Measurements from ENCODE around the gene CACNA1S. TPM values are rescaled to one million over a fixed set of nuclear protein-coding genes. Genes with fewer than 3 reads are reported as not detected.

Gene CACNA1S
- total RNA-seq, 1 experiment from 2014 or later: not detected

DNA sequence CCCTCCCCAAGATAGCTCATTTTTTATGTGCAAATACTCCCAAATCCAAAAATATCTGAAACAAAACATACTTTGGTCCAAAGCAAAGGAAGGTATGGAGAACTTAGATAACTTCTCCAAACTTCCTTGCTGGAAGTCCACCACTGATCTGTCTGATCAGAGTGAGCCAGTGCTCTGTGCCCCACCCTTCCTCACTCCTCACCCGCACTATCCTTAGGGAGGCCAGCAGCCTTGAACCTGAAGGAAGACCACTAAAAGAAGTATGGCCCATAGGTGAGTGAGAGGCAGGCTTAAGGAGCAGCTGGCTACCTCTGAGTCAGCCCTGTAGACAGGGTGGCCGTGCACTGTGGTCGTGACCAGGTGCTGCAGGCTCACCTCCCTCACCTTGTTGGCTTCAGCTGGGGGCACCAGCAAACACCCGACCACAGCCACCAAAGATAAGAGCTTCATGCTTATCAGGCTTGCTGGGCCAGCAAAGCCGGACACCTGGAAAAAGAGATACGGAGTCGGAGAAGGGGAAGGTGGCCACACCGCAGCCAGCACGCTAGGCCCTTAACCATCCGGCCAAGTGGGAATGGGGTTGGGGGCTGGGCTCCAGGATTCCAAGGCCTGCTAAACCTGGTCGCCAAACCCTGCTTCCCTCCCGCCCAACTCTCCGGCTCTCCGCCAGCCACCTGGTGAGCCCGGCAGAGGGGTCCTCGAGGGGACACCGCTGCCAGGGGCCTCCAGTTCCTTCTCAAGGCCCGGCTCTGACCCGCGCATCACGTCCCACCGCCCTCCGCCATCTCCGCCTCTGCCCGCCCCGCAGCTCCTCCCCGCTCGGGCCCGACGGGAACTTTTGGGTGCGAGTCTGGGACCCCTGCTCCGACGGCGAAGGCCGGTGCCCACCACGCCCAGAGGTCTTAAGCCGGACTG lies 41.5 kb upstream of the CACNA1S start:
- CTCF ChIA-PET: no interaction called here
- Histone ChIP-seq H3K4me3 (ENCODE audit: low read depth in 2 of 2, low read length in 2 of 2) (peak overlapping the region; percentile 65 to 72), H3K27me3 (ENCODE audit: control insufficient read depth, insufficient read depth, low read length) (no peaks in the 10 kb centered on the region; the same call in 1 of the 2 replicates), H3K27ac (ENCODE audit: low read length) (peak overlapping the region; percentile 86), H3K36me3 (ENCODE audit: control insufficient read depth, insufficient read depth, low read length) (peaks cover 3% of the 10 kb centered on the region; the same call in 1 of the 2 replicates), H3K4me1 (ENCODE audit: control insufficient read depth, insufficient read depth, low read length) (peaks cover 11% of the 10 kb centered on the region), H3K9me3 (ENCODE audit: control insufficient read depth, insufficient read depth, low read depth, low read length) (no peaks in the 10 kb centered on the region)
- in situ Hi-C loops (cut with HindIII; ENCODE audit: low pct_unique_long_range_greater_than_20kb, low sequenced_read_pairs): no loop called here
- TF ChIP-seq, protein P1, sequence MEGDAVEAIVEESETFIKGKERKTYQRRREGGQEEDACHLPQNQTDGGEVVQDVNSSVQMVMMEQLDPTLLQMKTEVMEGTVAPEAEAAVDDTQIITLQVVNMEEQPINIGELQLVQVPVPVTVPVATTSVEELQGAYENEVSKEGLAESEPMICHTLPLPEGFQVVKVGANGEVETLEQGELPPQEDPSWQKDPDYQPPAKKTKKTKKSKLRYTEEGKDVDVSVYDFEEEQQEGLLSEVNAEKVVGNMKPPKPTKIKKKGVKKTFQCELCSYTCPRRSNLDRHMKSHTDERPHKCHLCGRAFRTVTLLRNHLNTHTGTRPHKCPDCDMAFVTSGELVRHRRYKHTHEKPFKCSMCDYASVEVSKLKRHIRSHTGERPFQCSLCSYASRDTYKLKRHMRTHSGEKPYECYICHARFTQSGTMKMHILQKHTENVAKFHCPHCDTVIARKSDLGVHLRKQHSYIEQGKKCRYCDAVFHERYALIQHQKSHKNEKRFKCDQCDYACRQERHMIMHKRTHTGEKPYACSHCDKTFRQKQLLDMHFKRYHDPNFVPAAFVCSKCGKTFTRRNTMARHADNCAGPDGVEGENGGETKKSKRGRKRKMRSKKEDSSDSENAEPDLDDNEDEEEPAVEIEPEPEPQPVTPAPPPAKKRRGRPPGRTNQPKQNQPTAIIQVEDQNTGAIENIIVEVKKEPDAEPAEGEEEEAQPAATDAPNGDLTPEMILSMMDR (IDR thresholded peaks at IDR 0.05): no peak
- TF ChIP-seq TCF7L2 (IDR thresholded peaks at IDR 0.05; ENCODE audit: low read depth, low read length): no peak
- no peak for TF ChIP-seq SIN3A (IDR thresholded peaks at IDR 0.05; ENCODE audit: borderline replicate concordance, insufficient read depth, low read depth, low read length)
- TF ChIP-seq, protein P2, sequence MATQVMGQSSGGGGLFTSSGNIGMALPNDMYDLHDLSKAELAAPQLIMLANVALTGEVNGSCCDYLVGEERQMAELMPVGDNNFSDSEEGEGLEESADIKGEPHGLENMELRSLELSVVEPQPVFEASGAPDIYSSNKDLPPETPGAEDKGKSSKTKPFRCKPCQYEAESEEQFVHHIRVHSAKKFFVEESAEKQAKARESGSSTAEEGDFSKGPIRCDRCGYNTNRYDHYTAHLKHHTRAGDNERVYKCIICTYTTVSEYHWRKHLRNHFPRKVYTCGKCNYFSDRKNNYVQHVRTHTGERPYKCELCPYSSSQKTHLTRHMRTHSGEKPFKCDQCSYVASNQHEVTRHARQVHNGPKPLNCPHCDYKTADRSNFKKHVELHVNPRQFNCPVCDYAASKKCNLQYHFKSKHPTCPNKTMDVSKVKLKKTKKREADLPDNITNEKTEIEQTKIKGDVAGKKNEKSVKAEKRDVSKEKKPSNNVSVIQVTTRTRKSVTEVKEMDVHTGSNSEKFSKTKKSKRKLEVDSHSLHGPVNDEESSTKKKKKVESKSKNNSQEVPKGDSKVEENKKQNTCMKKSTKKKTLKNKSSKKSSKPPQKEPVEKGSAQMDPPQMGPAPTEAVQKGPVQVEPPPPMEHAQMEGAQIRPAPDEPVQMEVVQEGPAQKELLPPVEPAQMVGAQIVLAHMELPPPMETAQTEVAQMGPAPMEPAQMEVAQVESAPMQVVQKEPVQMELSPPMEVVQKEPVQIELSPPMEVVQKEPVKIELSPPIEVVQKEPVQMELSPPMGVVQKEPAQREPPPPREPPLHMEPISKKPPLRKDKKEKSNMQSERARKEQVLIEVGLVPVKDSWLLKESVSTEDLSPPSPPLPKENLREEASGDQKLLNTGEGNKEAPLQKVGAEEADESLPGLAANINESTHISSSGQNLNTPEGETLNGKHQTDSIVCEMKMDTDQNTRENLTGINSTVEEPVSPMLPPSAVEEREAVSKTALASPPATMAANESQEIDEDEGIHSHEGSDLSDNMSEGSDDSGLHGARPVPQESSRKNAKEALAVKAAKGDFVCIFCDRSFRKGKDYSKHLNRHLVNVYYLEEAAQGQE (IDR thresholded peaks at IDR 0.05; ENCODE audit: insufficient read depth in 1 of 2, low read depth in 2 of 2, low read length in 1 of 2): no peak
- TF ChIP-seq POLR2AphosphoS5 (IDR thresholded peaks at IDR 0.05; ENCODE audit: low read depth, low read length): no peak
- intact Hi-C loops (cut with micrococcal nuclease; ENCODE audit: unreplicated experiment): loop anchor here (5.0 kb wide), 1 partner anchor 69 kb away; no protein-coding TSS in a partner anchor
- ATAC-seq (peak; percentile 91), DNase-seq (ENCODE audit: low read depth, low spot score) (no peak)
- POLR2A ChIA-PET: no interaction called here
- BruUV-seq (replicated peaks): no TSS peak

DNA sequence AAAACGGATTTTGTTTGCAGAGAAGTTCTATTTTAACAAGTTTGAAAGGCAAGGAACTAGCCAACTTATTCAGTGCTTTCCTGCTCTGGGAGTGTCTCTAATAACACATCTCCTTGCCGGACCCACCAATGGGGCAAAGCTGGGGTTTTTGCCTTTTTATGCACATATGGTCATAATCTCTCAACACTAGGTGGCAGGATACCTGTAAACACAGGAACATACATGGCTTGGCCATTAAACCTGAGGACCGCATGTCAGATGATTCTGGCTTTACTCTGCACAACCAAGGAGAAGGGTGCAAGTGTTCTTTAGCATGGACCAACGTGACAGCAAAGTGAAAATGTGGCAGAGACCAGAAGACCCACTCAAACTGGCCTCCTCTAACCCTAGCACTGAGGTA lies 37.2 kb upstream of the CACNA1S start:
- no peaks in the 10 kb centered on the region for H3K27me3 ChIP-seq (ENCODE audit: control insufficient read depth, insufficient read depth, low read length)
- no peak overlapping the region for H3K27ac ChIP-seq (ENCODE audit: low read length)
- CTCF ChIA-PET: interaction anchor here (0.6 kb wide), 2 partner anchors 100 to 286 kb away, joined by 4 to 6 read pairs; no protein-coding TSS in a partner anchor
- in situ Hi-C loops (cut with HindIII; ENCODE audit: low pct_unique_long_range_greater_than_20kb, low sequenced_read_pairs) (no loop called here), intact Hi-C loops (cut with micrococcal nuclease; ENCODE audit: unreplicated experiment) (no loop called here)
- TF ChIP-seq, protein P1 (IDR thresholded peaks at IDR 0.05): peak; percentile 28; the same call in 1 of the 2 replicates
- TF ChIP-seq TCF7L2 (IDR thresholded peaks at IDR 0.05; ENCODE audit: low read depth, low read length): no peak
- POLR2A ChIA-PET: no interaction called here
- peaks cover 6% of the 10 kb centered on the region; the same call in 1 of the 2 replicates for H3K36me3 ChIP-seq (ENCODE audit: control insufficient read depth, insufficient read depth, low read length)
- no peaks in the 10 kb centered on the region for H3K9me3 ChIP-seq (ENCODE audit: control insufficient read depth, insufficient read depth, low read depth, low read length)
- DNase-seq (ENCODE audit: low read depth, low spot score) (no peak), ATAC-seq (no peak)
- BruUV-seq (replicated peaks): no TSS peak
- H3K4me3 ChIP-seq (ENCODE audit: low read depth in 2 of 2, low read length in 2 of 2): no peak overlapping the region
- 0 out of 2 replicates have a peak, but pooled peaks cover 6% of the 10 kb centered on the region for H3K4me1 ChIP-seq (ENCODE audit: control insufficient read depth, insufficient read depth, low read length)

All from Panc1 (cell line).